ENCODE measurements around the gene FOXI3.
"Not testable (repeated sequence)": the region's sequence is repeated elsewhere in the genome, so short reads cannot be mapped to it uniquely, and the experiment has no call there.

The FOXI3 gene

DNA sequence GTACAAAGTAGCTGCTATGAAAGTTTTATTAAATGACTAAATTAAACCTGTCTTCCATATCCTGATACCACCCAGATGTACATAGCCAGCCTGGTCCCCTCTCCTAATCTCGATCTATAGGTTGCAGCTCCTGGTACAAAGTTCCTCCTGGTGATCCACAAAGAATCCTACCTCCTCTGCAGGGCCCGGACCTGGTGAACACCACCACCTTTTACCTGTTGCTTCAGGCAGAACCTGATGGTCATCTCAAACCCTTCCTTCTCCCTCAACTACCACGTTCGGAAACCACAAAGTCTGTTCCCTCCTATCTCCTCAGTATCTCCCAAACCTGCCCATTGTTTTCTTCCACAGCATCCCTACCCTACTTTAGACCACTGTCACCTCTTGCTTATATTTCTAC is 15.5 kb downstream of the FOXI3 start:
- DNase-seq = no peak

DNA sequence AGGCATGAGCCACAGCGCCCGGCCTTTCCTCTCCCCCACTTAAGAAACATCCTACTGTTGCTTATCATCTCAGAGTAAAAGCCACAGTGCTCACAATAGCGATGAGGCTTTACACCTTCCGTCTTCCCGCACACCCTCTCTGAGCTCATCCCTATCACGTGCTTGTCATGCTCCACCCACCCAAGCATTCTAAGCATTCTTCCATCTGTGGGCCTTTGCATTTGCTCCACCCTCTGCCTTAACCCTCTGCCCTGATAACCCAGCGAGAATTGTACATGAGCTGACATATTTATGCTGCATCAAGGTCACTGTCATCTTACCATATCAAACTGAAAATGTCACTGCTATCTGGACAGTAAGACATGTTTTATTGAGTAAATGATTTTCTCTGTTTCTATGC is 22.6 kb downstream of the FOXI3 start:
- DNase-seq = no peak

DNA sequence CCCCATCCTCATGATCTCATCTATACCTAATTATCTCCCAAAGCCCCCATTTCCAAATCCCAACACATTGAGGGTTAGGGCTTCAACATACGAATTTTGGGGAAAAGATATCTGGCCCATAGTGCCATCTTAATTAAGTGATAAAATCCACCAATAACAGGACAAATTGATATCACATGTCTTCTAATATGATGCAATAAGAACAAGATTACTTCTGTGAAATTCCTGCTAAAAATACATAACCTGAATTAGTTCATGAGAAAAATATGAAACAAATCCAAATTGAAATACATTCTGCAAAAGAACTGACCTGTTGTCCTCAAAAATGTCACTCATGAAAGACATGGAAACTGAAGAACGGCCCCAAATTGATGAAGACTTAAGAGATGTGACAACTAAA is 28.8 kb downstream of the FOXI3 start:
- no peak for DNase-seq

DNA sequence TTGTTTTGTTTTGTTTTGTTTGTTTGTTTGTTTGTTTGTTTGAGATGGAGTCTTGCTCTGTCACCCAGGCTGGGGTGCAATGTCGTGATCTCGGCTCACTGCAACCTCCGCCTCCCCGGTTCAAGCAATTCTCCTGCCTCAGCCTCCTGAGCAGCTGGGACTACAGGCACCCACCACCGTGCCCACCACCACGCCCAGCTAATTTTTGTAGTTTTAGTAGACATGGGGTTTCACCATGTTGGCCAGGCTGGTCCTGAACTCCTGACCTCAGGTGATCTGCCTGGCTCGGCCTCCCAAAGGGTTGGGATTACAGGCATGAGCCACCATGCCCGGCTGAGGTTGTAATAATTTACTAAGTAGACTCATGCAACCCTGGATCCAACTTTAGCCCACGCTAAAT is 33.4 kb downstream of the FOXI3 start:
- not testable (repeated sequence) for DNase-seq

DNA sequence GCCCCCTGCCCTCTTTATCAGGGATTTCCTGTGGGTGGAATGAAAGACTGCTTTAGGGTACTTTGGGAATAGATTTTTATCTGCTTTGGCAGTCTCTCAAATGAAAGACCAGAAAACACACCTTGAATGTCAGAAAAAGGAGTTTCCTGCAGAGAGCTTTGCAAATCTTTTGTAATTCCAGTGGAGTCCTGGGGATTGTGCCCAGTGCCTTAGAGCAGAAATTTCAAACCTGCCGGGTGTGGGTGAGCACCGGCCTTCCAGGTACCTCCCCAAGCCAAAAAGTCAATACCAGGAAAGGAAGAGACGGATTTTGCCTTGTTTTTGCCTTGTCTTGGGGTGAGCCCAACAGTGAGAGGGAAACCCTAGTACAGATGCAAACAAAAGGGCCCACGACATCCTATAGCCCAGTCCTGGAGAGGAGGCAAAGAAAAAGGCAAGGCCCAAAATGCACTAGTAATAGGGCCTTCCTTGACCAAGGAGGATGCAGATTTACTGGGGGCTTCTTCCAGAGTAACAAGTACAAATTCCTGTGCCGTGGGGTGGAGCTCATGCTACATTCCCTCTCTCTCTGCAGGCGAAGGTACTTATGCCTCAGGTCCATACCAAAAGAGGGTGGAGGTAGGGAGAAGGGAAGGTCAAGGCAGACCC is 36.4 kb downstream of the FOXI3 start:
- DNase-seq = no peak

DNA sequence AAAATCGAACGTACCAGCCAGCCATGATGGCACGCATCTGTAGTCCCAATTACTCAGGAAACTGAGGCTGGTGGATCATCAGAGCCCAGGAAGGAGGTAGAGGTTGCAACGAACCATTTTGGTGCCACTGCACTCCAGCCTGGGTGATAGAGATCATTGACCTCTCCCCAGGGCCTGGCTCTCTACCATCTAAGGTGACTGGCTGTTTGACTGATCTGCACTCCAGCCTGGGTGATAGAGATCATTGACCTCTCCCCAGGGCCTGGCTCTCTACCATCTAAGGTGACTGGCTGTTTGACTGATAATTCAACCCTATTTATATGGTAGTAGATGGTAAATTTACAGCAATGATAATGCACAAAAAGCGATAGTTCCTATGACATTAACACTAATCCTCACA is 43.6 kb downstream of the FOXI3 start:
- not testable (repeated sequence) for DNase-seq

DNA sequence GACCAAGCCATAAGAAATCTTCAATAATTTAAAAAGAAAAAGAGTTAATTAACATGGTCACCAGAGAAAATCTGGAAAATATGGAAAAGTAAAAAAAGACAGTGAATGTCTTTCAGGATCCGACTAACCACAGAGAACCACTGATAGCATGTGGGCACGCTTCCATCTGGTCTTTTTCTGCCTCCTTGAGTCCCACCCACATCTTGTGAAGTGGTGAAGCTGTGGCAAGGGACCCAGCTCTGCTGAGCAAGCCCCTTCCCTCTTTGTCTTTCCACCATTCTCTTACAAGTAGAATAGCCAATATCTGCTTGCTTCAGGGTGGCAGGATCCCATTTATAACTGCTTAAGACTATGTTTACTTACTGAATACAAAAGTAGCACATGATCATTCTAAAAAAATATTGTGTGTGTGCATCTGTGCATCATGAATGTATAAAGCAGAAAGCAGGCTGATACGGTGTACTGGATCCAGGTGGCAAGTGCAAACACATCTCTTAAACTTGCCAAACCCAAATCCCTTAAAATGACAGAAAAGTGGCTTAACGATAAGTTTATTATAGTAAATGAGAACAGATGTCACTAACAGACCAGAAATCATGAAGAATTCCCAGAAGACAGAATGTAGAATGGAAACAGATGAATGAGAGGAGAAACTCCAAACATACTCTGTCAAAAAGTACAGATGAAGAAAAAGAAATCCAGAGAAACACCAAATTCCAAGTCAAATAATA is 52.3 kb downstream of the FOXI3 start:
- DNase-seq = no peak

DNA sequence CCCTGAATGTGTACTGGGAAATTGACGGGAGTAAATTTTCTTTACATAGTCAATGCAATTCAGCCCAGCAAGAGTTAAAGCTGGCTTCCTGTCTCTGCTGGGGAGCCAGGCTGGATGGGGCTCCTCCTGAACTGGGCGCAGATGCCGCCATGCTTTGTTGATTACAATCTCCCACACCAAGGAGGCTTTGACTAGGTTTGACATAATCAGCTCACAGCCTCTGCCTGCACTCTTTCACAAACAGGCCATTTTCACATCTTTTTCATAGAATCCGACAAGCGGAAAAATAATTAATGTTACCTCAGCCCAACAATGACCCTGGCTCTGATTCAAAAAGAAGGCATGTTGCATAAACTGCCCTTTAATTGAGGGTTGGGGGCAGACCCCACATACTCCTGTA is 54.3 kb downstream of the FOXI3 start:
- no peak for DNase-seq
